Right atrium auricular region (tissue), 2 donors: ENCODE data around the gene AKR1C2. TPM values are rescaled to one million over a fixed set of nuclear protein-coding genes. Genes with fewer than 3 reads are reported as not detected.
"Not testable (repeated sequence)": the region's sequence is repeated elsewhere in the genome, so short reads cannot be mapped to it uniquely, and the experiment has no call there.

Source experiments
- DNase-seq: peaks from one replicate; pipeline ENCODE4 v3.0.0-alpha.2; 2019; ENCODE audit warnings: low spot score
- H3K27ac ChIP-seq, 2 donors: fragments of 200-600 bp; sonication (generic); 1 replicate in 1 of 2; 2 replicates in 1 of 2; pipeline ENCODE4 v1.5.1; 2016 to 2019
- H3K27me3 ChIP-seq, 2 donors: fragments of 200-600 bp; sonication (generic); one replicate each; pipeline versions ENCODE4 v1.5.1 to v1.6.0; 2017 to 2019
- H3K36me3 ChIP-seq: fragments of 200-600 bp; sonication (generic); one replicate; pipeline ENCODE4 v1.5.1; 2016
- H3K4me1 ChIP-seq, 2 donors: fragments of 200-600 bp; sonication (generic); one replicate each; pipeline versions ENCODE4 v1.5.1 to v1.6.0; 2017 to 2019
- H3K4me3 ChIP-seq, 2 donors: fragments of 200-600 bp; sonication (generic); 1 replicate in 1 of 2; 2 replicates in 1 of 2; pipeline ENCODE4 v1.5.1; 2017 to 2019; ENCODE audit warnings: mild to moderate bottlenecking in 1 of 2, moderate library complexity in 1 of 2
- H3K9me3 ChIP-seq, 2 donors: fragments of 200-600 bp; sonication (generic); one replicate each; pipeline ENCODE4 v1.5.1; 2019
- total RNA-seq, 2 donors: library from RNA; depleted of rRNA; stranded (reverse); fragments of >200 nt; gene quantifications; one replicate each; pipeline ENCODE4 v1.1.0, GENCODE V29; 2016
- TF ChIP-seq, protein P1 (sequence below), 2 donors: fragments of 200-600 bp; sonication (generic); IDR thresholded peaks; one replicate each; pipeline ENCODE4 v1.5.1; 2019; ENCODE audit warnings: antibody characterized with exemption in 2 of 2

Gene AKR1C2
- 10 to 100 TPM; 23.6 to 47.0 TPM for total RNA-seq

GRCh38 chr10:5003127-5004029 is at the start of gene AKR1C2:
AKR1C2 (minus strand) TSS chr10:5003857; CDS start chr10:5003835, 22 bp downstream.
- H3K4me3 ChIP-seq = peak within 1 kb of the TSS; percentile 15 to 31
- H3K27me3 ChIP-seq, H3K36me3 ChIP-seq, H3K27ac ChIP-seq, H3K4me1 ChIP-seq, H3K9me3 ChIP-seq, DNase-seq: not testable (repeated sequence)

- H3K9me3 ChIP-seq, H3K36me3 ChIP-seq, H3K27ac ChIP-seq, H3K4me3 ChIP-seq, H3K27me3 ChIP-seq, H3K4me1 ChIP-seq, DNase-seq: not testable (repeated sequence)
Measured at GRCh38 chr10:5052951-5053500, 49.4 kb upstream of the AKR1C2 start.

GRCh38 chr10:5047912-5048628 is 44.4 kb upstream of the AKR1C2 start:
- Histone ChIP-seq H3K4me3 (no peak overlapping the region), H3K36me3 (no peaks in the 10 kb centered on the region), H3K9me3 (no peaks in the 10 kb centered on the region), H3K27me3 (no peaks in the 10 kb centered on the region), H3K4me1 (no peaks in the 10 kb centered on the region), H3K27ac (no peak overlapping the region)
- TF ChIP-seq, protein P1, sequence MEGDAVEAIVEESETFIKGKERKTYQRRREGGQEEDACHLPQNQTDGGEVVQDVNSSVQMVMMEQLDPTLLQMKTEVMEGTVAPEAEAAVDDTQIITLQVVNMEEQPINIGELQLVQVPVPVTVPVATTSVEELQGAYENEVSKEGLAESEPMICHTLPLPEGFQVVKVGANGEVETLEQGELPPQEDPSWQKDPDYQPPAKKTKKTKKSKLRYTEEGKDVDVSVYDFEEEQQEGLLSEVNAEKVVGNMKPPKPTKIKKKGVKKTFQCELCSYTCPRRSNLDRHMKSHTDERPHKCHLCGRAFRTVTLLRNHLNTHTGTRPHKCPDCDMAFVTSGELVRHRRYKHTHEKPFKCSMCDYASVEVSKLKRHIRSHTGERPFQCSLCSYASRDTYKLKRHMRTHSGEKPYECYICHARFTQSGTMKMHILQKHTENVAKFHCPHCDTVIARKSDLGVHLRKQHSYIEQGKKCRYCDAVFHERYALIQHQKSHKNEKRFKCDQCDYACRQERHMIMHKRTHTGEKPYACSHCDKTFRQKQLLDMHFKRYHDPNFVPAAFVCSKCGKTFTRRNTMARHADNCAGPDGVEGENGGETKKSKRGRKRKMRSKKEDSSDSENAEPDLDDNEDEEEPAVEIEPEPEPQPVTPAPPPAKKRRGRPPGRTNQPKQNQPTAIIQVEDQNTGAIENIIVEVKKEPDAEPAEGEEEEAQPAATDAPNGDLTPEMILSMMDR (IDR thresholded peaks at IDR 0.05) = no peak
- DNase-seq = no peak

DNA sequence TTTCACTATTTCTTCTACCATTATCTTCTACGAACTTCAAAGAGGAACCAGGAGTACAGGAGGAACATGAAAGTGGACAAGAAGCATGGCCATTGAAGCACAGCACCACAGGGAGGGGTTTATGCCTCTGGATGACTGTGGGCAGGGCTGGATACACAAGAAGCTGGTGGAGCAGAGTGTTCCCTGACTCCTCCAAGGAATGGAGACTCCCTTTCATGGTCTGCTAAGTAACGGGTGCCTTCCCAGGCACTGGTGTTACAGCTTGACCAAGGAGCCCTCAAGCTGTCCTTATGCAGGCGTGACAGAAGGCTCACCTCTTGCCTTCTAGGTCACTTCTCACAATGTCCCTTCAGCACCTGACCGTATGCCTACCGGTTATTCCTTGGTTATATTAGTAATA is 43.4 kb upstream of the AKR1C2 start:
- not testable (repeated sequence) for DNase-seq, H3K4me1 ChIP-seq, H3K36me3 ChIP-seq, H3K4me3 ChIP-seq, H3K27ac ChIP-seq, H3K9me3 ChIP-seq, H3K27me3 ChIP-seq

DNA sequence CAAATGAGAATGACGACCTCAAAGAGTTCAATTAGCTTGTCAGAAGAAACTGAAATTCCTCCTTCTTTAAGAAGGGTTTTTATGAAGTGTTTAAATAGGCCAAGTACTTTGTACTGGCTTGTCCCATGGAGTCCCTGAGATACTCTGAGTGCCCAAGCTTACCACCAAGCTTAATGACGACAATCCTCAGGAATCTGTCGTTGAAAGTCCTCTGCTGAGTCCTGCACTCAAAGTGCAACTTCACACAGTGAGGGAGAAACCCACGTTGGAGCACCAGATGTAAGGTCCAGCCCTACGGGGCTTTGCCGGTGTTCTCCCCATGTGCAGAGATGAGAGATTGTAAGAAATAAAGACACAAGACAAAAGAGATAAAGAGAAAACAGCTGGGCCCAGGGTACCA is 42.8 kb upstream of the AKR1C2 start:
- H3K27me3 ChIP-seq = no peaks in the 10 kb centered on the region
- H3K27ac ChIP-seq = no peak overlapping the region
- H3K4me3 ChIP-seq = no peak overlapping the region
- no peaks in the 10 kb centered on the region for H3K4me1 ChIP-seq
- TF ChIP-seq, protein P1 (IDR thresholded peaks at IDR 0.05) = no peak
- no peak for DNase-seq
- no peaks in the 10 kb centered on the region for H3K36me3 ChIP-seq
- H3K9me3 ChIP-seq = no peaks in the 10 kb centered on the region

- H3K27me3 ChIP-seq = no peaks in the 10 kb centered on the region
- H3K4me3 ChIP-seq = no peak overlapping the region
- DNase-seq = no peak
- H3K27ac ChIP-seq = no peak overlapping the region
- H3K4me1 ChIP-seq = no peaks in the 10 kb centered on the region
- TF ChIP-seq, protein P1 (IDR thresholded peaks at IDR 0.05) = no peak
- H3K36me3 ChIP-seq = no peaks in the 10 kb centered on the region
- H3K9me3 ChIP-seq = no peaks in the 10 kb centered on the region
Measured at GRCh38 chr10:5045095-5045494, 41.4 kb upstream of the AKR1C2 start.

GRCh38 chr10:5043716-5044115 is 40.1 kb upstream of the AKR1C2 start:
- DNase-seq = no peak
- Histone ChIP-seq H3K4me1 (no peaks in the 10 kb centered on the region), H3K9me3 (no peaks in the 10 kb centered on the region), H3K36me3 (no peaks in the 10 kb centered on the region), H3K27me3 (no peaks in the 10 kb centered on the region), H3K4me3 (no peak overlapping the region), H3K27ac (no peak overlapping the region)
- TF ChIP-seq, protein P1 (IDR thresholded peaks at IDR 0.05) = no peak
